ENCODE data around the gene IGSF9B. TPM values are rescaled to one million over a fixed set of nuclear protein-coding genes. Genes with fewer than 3 reads are reported as not detected.

The IGSF9B gene
- total and polyA plus RNA-seq, 10 of the 15 experiments (the other 5 are each of a cell fraction or from before 2014, with no cell fraction given), result 0.03 to 3.7 (median 0.20) TPM; not detected in 2

DNA sequence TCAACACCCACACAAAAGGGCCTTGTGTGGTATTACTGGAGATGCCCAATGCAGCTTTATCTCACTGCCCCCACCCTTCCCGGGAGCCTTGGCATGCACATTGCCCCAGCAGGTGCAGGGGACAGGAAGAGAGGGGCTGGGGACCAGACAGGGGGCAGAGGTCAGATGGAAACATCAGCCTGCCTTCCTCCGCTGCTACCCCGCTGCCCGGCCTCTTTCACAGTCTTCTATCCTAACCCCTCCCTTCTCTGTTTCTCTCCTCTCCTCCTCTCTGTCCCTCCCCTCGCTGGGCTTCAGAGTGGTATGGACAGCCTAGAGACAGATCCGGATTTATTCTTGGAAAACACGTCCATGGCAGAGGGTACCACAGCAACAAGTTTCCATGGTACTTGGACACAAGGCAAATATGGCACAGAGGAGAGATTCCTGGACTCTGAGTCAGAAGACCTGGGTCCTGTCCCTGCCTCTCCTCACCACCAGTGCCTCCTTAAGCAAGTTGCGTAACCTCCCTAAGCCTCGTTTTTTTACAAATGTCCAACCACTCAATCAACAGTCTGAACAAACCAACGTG lies 8.3 kb upstream of the IGSF9B start:
- ChIA-PET POLR2A (no interaction called here), RAD21 (ENCODE audit: unreplicated experiment) (no interaction called here), CTCF (interaction anchor here (1.3 kb wide), 1 partner anchor 22 kb away, joined by 3 read pairs; no protein-coding TSS in a partner anchor), SMC1A (ENCODE audit: uncharacterized antibody, unreplicated experiment) (no interaction called here)
- Histone ChIP-seq H3K36me3 (ENCODE audit: control insufficient read depth in 2 of 2, insufficient read depth in 2 of 2, low read length in 1 of 2) (no peaks in the 10 kb centered on the region), H4K20me1 (ENCODE audit: control insufficient read depth, insufficient read depth) (no peaks in the 10 kb centered on the region), H3K4me2 (ENCODE audit: control insufficient read depth, insufficient read depth) (no peak overlapping the region), H3K27ac (ENCODE audit: control insufficient read depth, insufficient read depth) (no peak overlapping the region), H3K9ac (ENCODE audit: control insufficient read depth, insufficient read depth, low read length) (no peak overlapping the region), H3K27me3 (replicated peaks in 1 of 2; ENCODE audit: control insufficient read depth in 2 of 2, insufficient read depth in 2 of 2, low read length in 1 of 2) (peaks cover 0 to 3% of the 10 kb centered on the region in 2 experiments; a peak in 2 of 4 replicates), H3K4me1 (ENCODE audit: control insufficient read depth, insufficient read depth, low read length) (no peaks in the 10 kb centered on the region), H3K79me2 (ENCODE audit: control insufficient read depth, insufficient read depth, low read length) (no peaks in the 10 kb centered on the region), H3K9me3 (replicated peaks; ENCODE audit: control insufficient read depth, insufficient read depth, low read length) (no peaks in the 10 kb centered on the region), H2AFZ (ENCODE audit: control insufficient read depth, low read depth, low read length) (no peak overlapping the region), H3K4me3 (no peak overlapping the region)
- intact Hi-C loops (cut with micrococcal nuclease; ENCODE audit: unreplicated experiment) (no loop called here), in situ Hi-C loops (cut with MboI) (no loop called here)
- TF ChIP-seq GATAD2B (conservative IDR thresholded peaks at IDR 0.05; ENCODE audit: low read depth) (no peak), NR2C2 (IDR thresholded peaks at IDR 0.05; ENCODE audit: borderline replicate concordance, control insufficient read depth, insufficient read length, low read depth) (no peak), CBX3 (IDR thresholded peaks at IDR 0.05; ENCODE audit: borderline replicate concordance, low read depth) (no peak), TCF3 (IDR thresholded peaks at IDR 0.05; ENCODE audit: borderline replicate concordance, insufficient read depth, low read depth, low read length) (no peak), BCL3 (IDR thresholded peaks at IDR 0.05; ENCODE audit: borderline replicate concordance, insufficient read depth, low read depth, low read length, poor library complexity, severe bottlenecking) (no peak), RFX5 (IDR thresholded peaks at IDR 0.05; ENCODE audit: low read depth, low read length) (no peak)
- TF ChIP-seq, protein P1, sequence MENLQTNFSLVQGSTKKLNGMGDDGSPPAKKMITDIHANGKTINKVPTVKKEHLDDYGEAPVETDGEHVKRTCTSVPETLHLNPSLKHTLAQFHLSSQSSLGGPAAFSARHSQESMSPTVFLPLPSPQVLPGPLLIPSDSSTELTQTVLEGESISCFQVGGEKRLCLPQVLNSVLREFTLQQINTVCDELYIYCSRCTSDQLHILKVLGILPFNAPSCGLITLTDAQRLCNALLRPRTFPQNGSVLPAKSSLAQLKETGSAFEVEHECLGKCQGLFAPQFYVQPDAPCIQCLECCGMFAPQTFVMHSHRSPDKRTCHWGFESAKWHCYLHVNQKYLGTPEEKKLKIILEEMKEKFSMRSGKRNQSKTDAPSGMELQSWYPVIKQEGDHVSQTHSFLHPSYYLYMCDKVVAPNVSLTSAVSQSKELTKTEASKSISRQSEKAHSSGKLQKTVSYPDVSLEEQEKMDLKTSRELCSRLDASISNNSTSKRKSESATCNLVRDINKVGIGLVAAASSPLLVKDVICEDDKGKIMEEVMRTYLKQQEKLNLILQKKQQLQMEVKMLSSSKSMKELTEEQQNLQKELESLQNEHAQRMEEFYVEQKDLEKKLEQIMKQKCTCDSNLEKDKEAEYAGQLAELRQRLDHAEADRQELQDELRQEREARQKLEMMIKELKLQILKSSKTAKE (IDR thresholded peaks at IDR 0.05; ENCODE audit: low read depth, poor library complexity, severe bottlenecking), result no peak
- 41% methylated on average over 10 of the region's 10 CpGs for WGBS (ENCODE audit: insufficient coverage, insufficient replicate concordance, low lambda C conversion rate, missing lambda C conversion rate)
- no peak for FAIRE-seq
- BruUV-seq (replicated peaks), result no TSS peak
- DNase-seq (ENCODE audit: low read depth, low spot score), result no peak
- ATAC-seq, result no peak
